ENCODE data around the gene TIMP3.

Gene TIMP3

GRCh38 chr22:32788904-32789624 lies 12.4 kb upstream of the TIMP3 start:
- DNase-seq, result peak; percentile 76

GRCh38 chr22:32789797-32790620 lies 11.5 kb upstream of the TIMP3 start:
- no peak for DNase-seq

- DNase-seq, result no peak
Measured at GRCh38 chr22:32791056-32791455, 10.4 kb upstream of the TIMP3 start.

- DNase-seq, result no peak
Measured at GRCh38 chr22:32791485-32791884, 10.0 kb upstream of the TIMP3 start.

GRCh38 chr22:32793589-32793988 lies 7.9 kb upstream of the TIMP3 start:
- DNase-seq, result no peak

GRCh38 chr22:32794449-32795213 lies 6.9 kb upstream of the TIMP3 start:
- no peak for DNase-seq

GRCh38 chr22:32795214-32795596 lies 6.3 kb upstream of the TIMP3 start:
- DNase-seq, result no peak

- peak; percentile 83 for DNase-seq
Measured at GRCh38 chr22:32796865-32797573, 4.5 kb upstream of the TIMP3 start.

- DNase-seq, result peak; percentile 74
Measured at GRCh38 chr22:32799496-32799895, 2.0 kb upstream of the TIMP3 start.

- no peak for DNase-seq
Measured at GRCh38 chr22:32800158-32800882, 1.2 kb upstream of the TIMP3 start.

- no peak for DNase-seq
Measured at GRCh38 chr22:32800994-32801536, 440 bp upstream of the TIMP3 start.

- no peak for DNase-seq
Measured at GRCh38 chr22:32802237-32802765, 796 bp downstream of the TIMP3 start.

- no peak for DNase-seq
Measured at GRCh38 chr22:32803020-32803737, 1.7 kb downstream of the TIMP3 start.

- no peak for DNase-seq
Measured at GRCh38 chr22:32803738-32804435, 2.4 kb downstream of the TIMP3 start.

GRCh38 chr22:32804531-32805360 lies 3.2 kb downstream of the TIMP3 start:
- no peak for DNase-seq

- no peak for DNase-seq
Measured at GRCh38 chr22:32805361-32805881, 3.9 kb downstream of the TIMP3 start.

GRCh38 chr22:32806296-32806695 lies 4.8 kb downstream of the TIMP3 start:
- DNase-seq, result no peak

- no peak for DNase-seq
Measured at GRCh38 chr22:32808038-32808445, 6.5 kb downstream of the TIMP3 start.
